Measurements from ENCODE around the gene BACH2. TPM values are rescaled to one million over a fixed set of nuclear protein-coding genes. Genes with fewer than 3 reads are reported as not detected.

BACH2 gene
- total and polyA plus RNA-seq, 2 of the 8 experiments (the other 6 are each of a cell fraction or from before 2014, with no cell fraction given) = 1.9 to 5.9 TPM

DNA sequence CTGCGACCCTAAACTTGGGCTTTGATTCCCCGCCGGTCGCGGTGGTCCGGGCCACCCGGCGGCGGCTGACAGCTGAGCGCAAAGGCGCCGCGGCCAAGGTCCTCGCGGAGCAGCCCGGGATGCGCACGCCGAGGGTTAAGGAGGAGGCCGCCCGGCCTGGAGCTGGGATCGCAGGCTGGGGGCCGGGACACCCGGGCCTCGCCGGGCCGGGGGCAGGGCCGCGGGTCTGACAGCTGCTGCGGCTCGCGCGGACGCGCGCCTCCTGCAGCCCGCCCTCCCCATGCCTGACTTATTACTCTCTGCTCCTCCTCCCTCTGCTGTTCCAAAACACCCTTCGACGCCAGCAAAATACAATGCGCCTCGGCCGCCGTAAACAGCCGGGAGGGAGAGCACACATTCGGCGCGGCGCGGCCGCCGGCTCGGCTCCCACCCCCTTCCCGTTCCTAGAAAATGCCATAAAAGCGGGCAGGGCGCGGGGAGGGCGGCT, 746 bp downstream of the BACH2 start (continued):
- TF ChIP-seq RAD21 (IDR thresholded peaks at IDR 0.05 in 1 of 2, conservative IDR thresholded peaks at IDR 0.05 in 1 of 2; ENCODE audit: low read depth in 2 of 2, low read length in 2 of 2) = 0 out of 4 replicates have a peak, but pooled peaks of 1 of the 2 experiments have one; percentile 0
- TF ChIP-seq, protein P1, sequence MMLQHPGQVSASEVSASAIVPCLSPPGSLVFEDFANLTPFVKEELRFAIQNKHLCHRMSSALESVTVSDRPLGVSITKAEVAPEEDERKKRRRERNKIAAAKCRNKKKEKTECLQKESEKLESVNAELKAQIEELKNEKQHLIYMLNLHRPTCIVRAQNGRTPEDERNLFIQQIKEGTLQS (IDR thresholded peaks at IDR 0.05; ENCODE audit: insufficient read depth, low read depth, low read length) = no peak
- peak; percentile 53 for TF ChIP-seq KDM4A (IDR thresholded peaks at IDR 0.05; ENCODE audit: low read depth, low read length, severe bottlenecking)
- TF ChIP-seq ASH2L (IDR thresholded peaks at IDR 0.05; ENCODE audit: low read length) = no peak
- TF ChIP-seq CTBP2 (IDR thresholded peaks at IDR 0.05; ENCODE audit: borderline replicate concordance, insufficient read depth, insufficient read length, low read length) = peak; percentile 15
- TF ChIP-seq NRF1 (IDR thresholded peaks at IDR 0.05; ENCODE audit: low read depth, low read length) = no peak
- TF ChIP-seq MAFK (IDR thresholded peaks at IDR 0.05; ENCODE audit: low read depth, low read length) = no peak
- TF ChIP-seq, protein P2, sequence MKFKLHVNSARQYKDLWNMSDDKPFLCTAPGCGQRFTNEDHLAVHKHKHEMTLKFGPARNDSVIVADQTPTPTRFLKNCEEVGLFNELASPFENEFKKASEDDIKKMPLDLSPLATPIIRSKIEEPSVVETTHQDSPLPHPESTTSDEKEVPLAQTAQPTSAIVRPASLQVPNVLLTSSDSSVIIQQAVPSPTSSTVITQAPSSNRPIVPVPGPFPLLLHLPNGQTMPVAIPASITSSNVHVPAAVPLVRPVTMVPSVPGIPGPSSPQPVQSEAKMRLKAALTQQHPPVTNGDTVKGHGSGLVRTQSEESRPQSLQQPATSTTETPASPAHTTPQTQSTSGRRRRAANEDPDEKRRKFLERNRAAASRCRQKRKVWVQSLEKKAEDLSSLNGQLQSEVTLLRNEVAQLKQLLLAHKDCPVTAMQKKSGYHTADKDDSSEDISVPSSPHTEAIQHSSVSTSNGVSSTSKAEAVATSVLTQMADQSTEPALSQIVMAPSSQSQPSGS (IDR thresholded peaks at IDR 0.05; ENCODE audit: low read length) = no peak
- TF ChIP-seq TAF1 (IDR thresholded peaks at IDR 0.05; ENCODE audit: low read depth, low read length) = peak; percentile 45; the same call in 1 of the 2 replicates
- no peak for TF ChIP-seq NANOG (IDR thresholded peaks at IDR 0.05; ENCODE audit: insufficient read depth, low read depth, low read length, poor library complexity, severe bottlenecking)
- no peak for TF ChIP-seq ZNF274 (IDR thresholded peaks at IDR 0.05; ENCODE audit: borderline replicate concordance, extremely low read depth, low read length)
- no peak for TF ChIP-seq CREB1 (IDR thresholded peaks at IDR 0.05)
- no peak for TF ChIP-seq BACH1 (IDR thresholded peaks at IDR 0.05; ENCODE audit: low read length)
- TF ChIP-seq RXRA (IDR thresholded peaks at IDR 0.05; ENCODE audit: insufficient read depth, low read depth, low read length) = no peak
- peak; percentile 13; the same call in 1 of the 2 replicates for TF ChIP-seq TBP (IDR thresholded peaks at IDR 0.05; ENCODE audit: low read depth, low read length)
